Measurements from ENCODE around the gene MARK1.

MARK1 gene

DNA sequence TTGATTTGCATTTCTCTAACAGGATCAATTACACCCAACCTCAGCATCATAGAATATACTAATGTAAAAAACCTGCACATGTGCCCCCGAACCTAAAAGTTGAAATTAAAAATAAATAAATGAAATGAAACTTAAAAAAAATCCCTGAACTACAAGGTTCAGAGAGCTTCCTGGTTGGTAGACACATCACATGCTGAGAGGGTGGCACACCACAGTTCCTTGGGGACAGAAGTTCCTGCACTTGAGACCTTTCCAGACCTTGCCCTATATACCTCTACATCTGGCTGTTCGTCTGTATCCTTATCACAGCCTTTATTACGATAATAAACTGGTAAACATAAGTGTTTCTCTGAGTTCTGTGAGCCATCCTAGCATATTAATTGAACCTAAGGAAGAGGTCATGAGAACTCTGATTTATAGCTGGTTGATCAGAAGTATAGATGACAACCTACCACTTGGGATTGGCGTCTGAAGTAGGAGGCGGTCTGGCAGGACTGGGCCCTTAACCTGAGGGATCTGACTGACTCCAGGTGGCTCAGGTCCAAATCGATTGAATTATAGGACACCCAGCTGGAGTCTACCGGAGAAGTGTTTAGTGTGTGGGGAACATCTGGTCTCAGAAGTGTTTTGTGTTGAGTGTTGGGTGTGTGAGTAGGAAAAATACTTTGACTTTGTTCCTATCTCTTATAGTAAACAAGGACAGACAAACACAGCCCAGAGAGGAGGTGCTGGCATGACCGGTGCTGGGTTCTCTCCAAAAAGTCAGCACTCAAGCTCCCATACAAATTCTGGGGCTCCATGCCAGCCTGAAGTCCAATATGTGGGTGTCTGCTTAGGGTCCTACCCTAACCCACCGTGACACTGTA is 181.2 kb downstream of the MARK1 start:
- no peak for DNase-seq (ENCODE audit: low read depth in 1 of 2, low spot score in 1 of 2)

DNA sequence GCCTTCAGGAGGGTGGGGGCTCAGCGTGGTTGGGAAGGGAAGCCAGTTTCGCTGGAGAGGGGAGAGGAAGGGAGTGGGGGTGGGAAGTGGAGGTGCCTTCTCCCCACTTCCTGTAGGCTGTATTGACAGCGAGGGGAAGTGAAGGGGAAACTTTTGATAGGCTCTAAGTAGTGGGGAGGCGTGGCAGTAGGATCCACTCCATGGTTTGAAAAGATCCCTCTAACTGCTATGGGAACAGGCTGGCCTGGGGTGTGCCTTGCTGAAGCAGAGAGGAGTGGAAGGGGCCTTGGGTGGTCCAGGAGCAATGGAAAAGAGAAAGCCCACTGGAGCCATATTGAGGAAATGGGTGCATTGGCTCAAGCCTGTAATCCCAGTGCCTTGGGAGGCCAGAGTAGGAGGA is 182.4 kb downstream of the MARK1 start:
- no peak for DNase-seq (ENCODE audit: low read depth in 1 of 2, low spot score in 1 of 2)

DNA sequence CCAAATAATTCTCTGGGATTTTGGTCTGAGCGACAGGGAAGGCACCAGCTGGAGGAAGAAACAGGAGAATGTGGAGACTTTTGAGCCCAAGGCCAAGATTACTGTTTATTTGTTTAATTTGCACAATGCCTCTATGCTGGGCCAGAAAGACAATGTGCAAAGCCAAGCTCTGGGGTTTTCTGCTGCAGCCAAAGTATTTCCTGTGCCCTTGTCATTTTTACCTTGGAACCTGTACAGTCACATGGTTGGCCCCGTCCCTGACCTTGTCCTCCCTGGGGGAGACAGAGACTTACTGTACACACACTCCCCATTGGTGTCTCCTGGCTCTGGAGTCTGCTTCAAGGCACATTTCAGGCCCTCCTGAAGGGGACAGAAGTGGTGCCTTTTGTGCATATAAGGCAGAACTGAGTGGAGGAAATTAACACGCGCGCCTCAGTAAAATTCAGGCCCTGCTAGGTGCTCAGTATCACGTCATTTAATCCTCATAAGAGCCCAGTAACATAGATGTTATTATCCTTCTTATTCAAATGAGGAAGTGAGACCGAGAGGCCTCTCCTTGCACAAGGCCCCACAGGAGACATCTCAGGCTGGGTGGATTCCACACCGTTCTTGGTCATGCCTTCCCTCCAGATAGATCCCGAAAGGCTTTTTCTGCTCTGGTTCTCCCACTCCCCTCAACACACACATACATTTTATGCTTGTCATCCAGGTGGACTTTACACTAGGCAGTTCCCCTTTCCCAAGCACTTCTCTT is 183.3 kb downstream of the MARK1 start:
- no peak for DNase-seq (ENCODE audit: low read depth in 1 of 2, low spot score in 1 of 2)
